NT2/D1 (cell line): ENCODE results near the gene TFF1.

Source experiments
- SUZ12 ChIP-seq: IDR thresholded peaks from 2 replicates; pipeline ENCODE4 v1.6.1; 2011; ENCODE audit not compliant: insufficient read length, insufficient read depth; ENCODE audit errors: extremely low read depth
- YY1 ChIP-seq: IDR thresholded peaks from 2 replicates; pipeline ENCODE4 v1.6.1; 2011; ENCODE audit not compliant: insufficient read length, insufficient read depth

DNA sequence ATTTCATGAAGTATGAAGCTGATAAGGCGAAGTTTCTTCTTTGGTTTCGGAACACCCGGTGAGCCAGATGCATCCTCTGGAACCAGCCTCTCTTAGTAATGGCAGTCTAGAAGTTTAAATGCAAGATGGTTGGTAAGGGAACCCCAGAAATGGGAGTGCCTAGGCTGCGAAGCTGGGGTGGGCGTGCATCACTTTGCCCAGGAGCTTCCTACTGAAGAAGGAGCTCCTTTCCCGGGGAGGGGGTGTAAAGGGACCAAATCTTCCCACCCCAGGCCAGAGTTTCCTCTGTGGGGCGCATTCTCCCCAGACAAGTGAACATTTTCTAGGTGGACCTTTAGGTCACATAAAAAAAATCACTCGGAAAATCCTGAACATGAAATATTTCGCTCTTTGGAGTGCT, 19.9 kb downstream of the TFF1 start:
- no peak for TF ChIP-seq YY1
- no peak for TF ChIP-seq SUZ12
